Endothelial cell of umbilical vein (primary cell): ENCODE measurements around the gene RBP5. TPM values are rescaled to one million over a fixed set of nuclear protein-coding genes. Genes with fewer than 3 reads are reported as not detected.

ENCODE experiments used
- BruUV-seq: library from RNA; stranded (reverse); fragments of 400-500 nt; replicated peaks from 2 replicates; lab custom pipeline; 2021; lab: Mats Ljungman, UMichigan
- CTCF ChIA-PET: fragments of 300-600, 350-600 bp; sonication (Branson Sonifier 250); formaldehyde crosslinking; loops from one replicate; lab custom pipeline; 2021; ENCODE audit warnings: antibody characterized with exemption, inconsistent platforms; lab: Charles Lee
- POLR2A ChIA-PET: fragments of 300-600, 350-600 bp; sonication (Branson Sonifier 250); formaldehyde crosslinking; loops from one replicate; lab custom pipeline; 2021; ENCODE audit warnings: antibody characterized with exemption, inconsistent platforms; lab: Charles Lee
- DNase-seq: peaks from one replicate; pipeline ENCODE4 v3.0.0-alpha.2; 2011; ENCODE audit warnings: low read depth, low spot score
- FAIRE-seq: peaks from 2 replicates; lab custom pipeline; 2011; peaks lifted over from hg19 to GRCh38; lab: Jason Lieb, UNC
- H2AFZ ChIP-seq: 2 replicates; pipeline ENCODE4 v1.6.0; 2012; ENCODE audit warnings: low read depth, low read length, control low read depth, inconsistent platforms
- H3K27ac ChIP-seq: 2 replicates; pipeline ENCODE4 v1.5.1; 2011; ENCODE audit warnings: low read depth, mild to moderate bottlenecking, control low read depth, low read length, moderate library complexity; ENCODE audit not compliant: insufficient read depth
- H3K27me3 ChIP-seq, 2 experiments: 2 replicates each; pipeline versions ENCODE4 v1.6.0 to v1.6.1; 2011; ENCODE audit warnings: low read length in 2 of 2, mixed read lengths in 1 of 2; ENCODE audit not compliant: control insufficient read depth in 2 of 2, insufficient read depth in 2 of 2
- H3K36me3 ChIP-seq, 2 experiments: 2 replicates in 1 of 2; 3 replicates in 1 of 2; pipeline ENCODE4 v1.5.1; 2011; ENCODE audit warnings: low read length in 2 of 2, mild to moderate bottlenecking in 1 of 2, moderate library complexity in 1 of 2; ENCODE audit not compliant: control insufficient read depth in 2 of 2, insufficient read depth in 2 of 2; ENCODE audit errors: extremely low read depth in 1 of 2
- H3K4me1 ChIP-seq: 3 replicates; pipeline ENCODE4 v1.5.1; 2011; ENCODE audit warnings: mild to moderate bottlenecking, low read length; ENCODE audit not compliant: control insufficient read depth, insufficient read depth; ENCODE audit errors: extremely low read depth
- H3K4me2 ChIP-seq: 2 replicates; pipeline ENCODE4 v1.6.1; 2011; ENCODE audit warnings: low read length, control low read depth, mixed read lengths; ENCODE audit not compliant: insufficient read depth
- H3K4me3 ChIP-seq, 3 experiments: fragments of 200-600 bp in 1 of 3; sonication (generic), shearing (Covaris generic) in 1 of 3; replicated peaks in 1 of 3; 2 replicates each; pipeline ENCODE4 v1.5.1; 2011 to 2016; ENCODE audit warnings: control low read depth in 3 of 3, low read length in 3 of 3, mild to moderate bottlenecking in 2 of 3, inconsistent platforms in 1 of 3, low read depth in 1 of 3, moderate library complexity in 1 of 3; ENCODE audit not compliant: insufficient read depth in 1 of 3
- H3K79me2 ChIP-seq: 2 replicates; pipeline ENCODE4 v1.6.0; 2012; ENCODE audit warnings: low read length, inconsistent platforms; ENCODE audit not compliant: control insufficient read depth, insufficient read depth
- H3K9ac ChIP-seq: replicated peaks from 2 replicates; pipeline ENCODE3; 2011; ENCODE audit warnings: low read length, control low read depth; ENCODE audit not compliant: insufficient read depth; ENCODE audit errors: extremely low read depth
- H3K9me1 ChIP-seq: replicated peaks from 3 replicates; pipeline ENCODE4 v1.6.0; 2011; ENCODE audit warnings: mild to moderate bottlenecking, low read length; ENCODE audit not compliant: control insufficient read depth, insufficient read depth; ENCODE audit errors: extremely low read depth
- H3K9me3 ChIP-seq: replicated peaks from 2 replicates; pipeline ENCODE4 v1.5.1; 2012; ENCODE audit warnings: low read length, inconsistent platforms; ENCODE audit not compliant: control insufficient read depth, insufficient read depth
- H4K20me1 ChIP-seq: replicated peaks from 2 replicates; pipeline ENCODE3; 2011; ENCODE audit warnings: mild to moderate bottlenecking, low read length; ENCODE audit not compliant: control insufficient read depth, insufficient read depth; ENCODE audit errors: extremely low read depth
- EZH2 ChIP-seq: IDR thresholded peaks from 2 replicates; pipeline ENCODE4 v1.6.1; 2012; ENCODE audit warnings: borderline replicate concordance, low read depth, mild to moderate bottlenecking, moderate library complexity, low read length, inconsistent platforms; ENCODE audit not compliant: severe bottlenecking
- FOS ChIP-seq: IDR thresholded peaks from 2 replicates; pipeline ENCODE4 v1.6.1; 2011; ENCODE audit warnings: mild to moderate bottlenecking, low read length, moderate library complexity, borderline replicate concordance; ENCODE audit not compliant: insufficient read depth
- GATA2 ChIP-seq: IDR thresholded peaks from 2 replicates; pipeline ENCODE4 v1.7.0; 2011; ENCODE audit warnings: low read depth, mild to moderate bottlenecking, moderate library complexity, mixed read lengths, low read length; ENCODE audit not compliant: insufficient read length, insufficient read depth
- JUN ChIP-seq: IDR thresholded peaks from 2 replicates; pipeline ENCODE4 v1.6.1; 2011; ENCODE audit warnings: borderline replicate concordance, low read depth; ENCODE audit not compliant: insufficient read length, insufficient read depth
- MYC ChIP-seq: IDR thresholded peaks from one replicate; pipeline ENCODE4 v1.6.1; 2011; ENCODE audit warnings: mild to moderate bottlenecking, low read depth, low read length
- POLR2A ChIP-seq: IDR thresholded peaks from 2 replicates; pipeline ENCODE4 v1.6.1; 2012; ENCODE audit warnings: low read depth, mild to moderate bottlenecking, control low read depth, low read length
- POLR2AphosphoS5 ChIP-seq: IDR thresholded peaks from 2 replicates; pipeline ENCODE4 v1.6.1; 2012; ENCODE audit warnings: low read depth, mild to moderate bottlenecking, control low read depth, low read length, moderate library complexity; ENCODE audit not compliant: insufficient read depth
- dilution Hi-C: fragments of 300-500 bp; cut with MboI; formaldehyde crosslinking; loops from one replicate; pipeline ENCODE4 v1.15.0; 2019; ENCODE audit warnings: low sequenced_read_pairs; ENCODE audit not compliant: extremely low pct_ligation_motif_present
- intact Hi-C: fragments of 100-400 bp; cut with micrococcal nuclease; formaldehyde crosslinking; loops from one replicate; pipeline ENCODE4 v1.10.0; 2022
- polyA plus RNA-seq, 4 experiments: library from polyadenylated mRNA; depleted of rRNA in 3 of 4; stranded (reverse) in 3 of 4; unstranded in 1 of 4; fragments of >200 nt; gene quantifications; 2 replicates each; pipeline versions ENCODE4 v1.2.1 to v1.2.3, GENCODE V29; 2011 to 2012; ENCODE audit warnings: missing spikeins in 1 of 4
- total RNA-seq: library from RNA; stranded (reverse); gene quantifications from 2 replicates; pipeline ENCODE4 v1.2.3, GENCODE V29; 2021
- TF ChIP-seq, protein P1 (sequence below): IDR thresholded peaks from 2 replicates; pipeline ENCODE4 v1.6.1; 2011; ENCODE audit not compliant: insufficient read depth, insufficient read length
- TF ChIP-seq, protein P2 (sequence below), 2 donors: IDR thresholded peaks; 1 replicate in 1 of 2; 2 replicates in 1 of 2; pipeline ENCODE4 v1.5.1; 2011; ENCODE audit warnings: low read length in 2 of 2, mild to moderate bottlenecking in 2 of 2, moderate library complexity in 2 of 2, control low read depth in 1 of 2, inconsistent platforms in 1 of 2, low read depth in 1 of 2; ENCODE audit not compliant: insufficient read depth in 1 of 2; ENCODE audit errors: extremely low read depth in 1 of 2

The RBP5 gene
- total and polyA plus RNA-seq, 2 donors (not counting 3 experiments of a cell fraction or from before 2014, with no cell fraction given) = 0.12 TPM; not detected in 1

DNA sequence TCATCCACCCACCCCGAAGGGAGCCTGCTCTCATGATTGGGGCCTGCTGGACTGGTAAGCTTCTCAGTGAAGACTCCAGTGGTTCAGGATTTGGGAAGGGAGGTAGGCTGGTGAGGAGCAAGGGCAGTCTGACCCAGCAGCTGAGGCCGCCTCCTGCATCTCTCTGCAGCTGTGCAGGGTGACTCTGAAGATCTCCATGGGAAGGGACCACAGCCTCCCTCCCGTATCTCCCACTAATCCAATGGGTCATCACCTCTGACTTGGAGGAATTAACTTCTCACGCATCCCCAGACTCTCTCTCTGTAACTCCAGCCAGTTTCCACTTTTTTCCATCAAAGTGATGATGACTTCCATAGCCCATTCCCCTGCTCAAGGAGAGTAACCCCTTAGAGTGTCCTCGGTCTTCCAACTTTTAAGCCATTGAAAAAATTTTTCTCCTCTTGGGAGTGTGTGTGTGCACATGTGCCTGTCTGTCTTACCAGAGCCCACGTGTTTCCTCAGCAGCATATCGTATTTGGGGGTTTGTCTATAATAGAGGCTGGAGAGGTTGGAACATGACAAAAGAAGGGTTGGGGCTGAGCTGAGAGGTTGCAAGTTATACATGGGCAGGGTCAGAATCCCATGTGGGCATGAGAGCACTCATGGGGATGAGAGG is 12.8 kb upstream of the RBP5 start:
- Histone ChIP-seq H3K27me3 (no peaks in the 10 kb centered on the region), H3K27ac (no peak overlapping the region), H4K20me1 (no peaks in the 10 kb centered on the region), H3K79me2 (no peaks in the 10 kb centered on the region), H3K4me1 (no peaks in the 10 kb centered on the region), H3K9me3 (no peaks in the 10 kb centered on the region), H3K4me3 (no peak overlapping the region), H2AFZ (no peak overlapping the region), H3K9ac (no peak overlapping the region), H3K36me3 (peaks cover 5 to 8% of the 10 kb centered on the region in 2 experiments), H3K9me1 (no peaks in the 10 kb centered on the region), H3K4me2 (no peak overlapping the region)
- ChIA-PET POLR2A (interaction anchor here (0.7 kb wide), 1 partner anchor 198 kb away, joined by 5 read pairs; the partner anchor contains the start of gene RNU7-1), CTCF (interaction anchor here (0.8 to 3.3 kb wide), 12 partner anchors 8 to 499 kb away, joined by 3 to 33 read pairs (median 5); partner anchors contain the start of genes CLSTN3 and PEX5)
- dilution Hi-C loops (no loop called here), intact Hi-C loops (loop anchor here (1.0 kb wide), 4 partner anchors 9 to 497 kb away; no protein-coding TSS in a partner anchor)
- TF ChIP-seq FOS (no peak), POLR2A (no peak), POLR2AphosphoS5 (no peak), MYC (no peak), EZH2 (no peak), GATA2 (no peak), JUN (no peak)
- TF ChIP-seq, protein P1, sequence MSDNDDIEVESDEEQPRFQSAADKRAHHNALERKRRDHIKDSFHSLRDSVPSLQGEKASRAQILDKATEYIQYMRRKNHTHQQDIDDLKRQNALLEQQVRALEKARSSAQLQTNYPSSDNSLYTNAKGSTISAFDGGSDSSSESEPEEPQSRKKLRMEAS = no peak
- TF ChIP-seq, protein P2, sequence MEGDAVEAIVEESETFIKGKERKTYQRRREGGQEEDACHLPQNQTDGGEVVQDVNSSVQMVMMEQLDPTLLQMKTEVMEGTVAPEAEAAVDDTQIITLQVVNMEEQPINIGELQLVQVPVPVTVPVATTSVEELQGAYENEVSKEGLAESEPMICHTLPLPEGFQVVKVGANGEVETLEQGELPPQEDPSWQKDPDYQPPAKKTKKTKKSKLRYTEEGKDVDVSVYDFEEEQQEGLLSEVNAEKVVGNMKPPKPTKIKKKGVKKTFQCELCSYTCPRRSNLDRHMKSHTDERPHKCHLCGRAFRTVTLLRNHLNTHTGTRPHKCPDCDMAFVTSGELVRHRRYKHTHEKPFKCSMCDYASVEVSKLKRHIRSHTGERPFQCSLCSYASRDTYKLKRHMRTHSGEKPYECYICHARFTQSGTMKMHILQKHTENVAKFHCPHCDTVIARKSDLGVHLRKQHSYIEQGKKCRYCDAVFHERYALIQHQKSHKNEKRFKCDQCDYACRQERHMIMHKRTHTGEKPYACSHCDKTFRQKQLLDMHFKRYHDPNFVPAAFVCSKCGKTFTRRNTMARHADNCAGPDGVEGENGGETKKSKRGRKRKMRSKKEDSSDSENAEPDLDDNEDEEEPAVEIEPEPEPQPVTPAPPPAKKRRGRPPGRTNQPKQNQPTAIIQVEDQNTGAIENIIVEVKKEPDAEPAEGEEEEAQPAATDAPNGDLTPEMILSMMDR (IDR thresholded peaks at IDR 0.05; ENCODE audit: extremely low read depth in 1 of 2, insufficient read depth in 1 of 2, low read depth in 1 of 2, low read length in 2 of 2) = no peak
- FAIRE-seq = no peak
- DNase-seq = no peak
- BruUV-seq = no TSS peak
